Keratinocyte (primary cell): Measurements from ENCODE around the gene TPD52L1. TPM values are rescaled to one million over a fixed set of nuclear protein-coding genes. Genes with fewer than 3 reads are reported as not detected.

ENCODE experiments used
- DNase-seq: peaks from one replicate; pipeline ENCODE4 v3.0.0-alpha.2; 2011; ENCODE audit warnings: low read depth, missing footprints, low spot score
- FAIRE-seq: peaks from 2 replicates; lab custom pipeline; 2011; peaks lifted over from hg19 to GRCh38; lab: Jason Lieb, UNC
- H2AFZ ChIP-seq: 2 replicates; pipeline ENCODE4 v1.6.0; 2012; ENCODE audit warnings: low read length, control low read depth, inconsistent platforms; ENCODE audit not compliant: control insufficient read depth
- H3K27ac ChIP-seq: 2 replicates; pipeline ENCODE4 v1.5.1; 2011; ENCODE audit warnings: low read length; ENCODE audit not compliant: control insufficient read depth, insufficient read depth
- H3K27me3 ChIP-seq: 3 replicates; pipeline ENCODE4 v1.6.0; 2011; ENCODE audit warnings: low read length; ENCODE audit not compliant: control insufficient read depth, insufficient read depth; ENCODE audit errors: extremely low read depth
- H3K36me3 ChIP-seq, 2 experiments: 2 replicates in 1 of 2; 3 replicates in 1 of 2; pipeline ENCODE4 v1.5.1; 2011; ENCODE audit warnings: low read length in 2 of 2, mild to moderate bottlenecking in 1 of 2; ENCODE audit not compliant: control insufficient read depth in 2 of 2, insufficient read depth in 2 of 2; ENCODE audit errors: extremely low read depth in 1 of 2
- H3K4me1 ChIP-seq: 3 replicates; pipeline ENCODE4 v1.5.1; 2011; ENCODE audit warnings: low read length; ENCODE audit not compliant: control insufficient read depth, insufficient read depth; ENCODE audit errors: extremely low read depth
- H3K4me2 ChIP-seq: 3 replicates; pipeline ENCODE4 v1.6.0; 2011; ENCODE audit warnings: low read depth, low read length; ENCODE audit not compliant: control insufficient read depth, insufficient read depth; ENCODE audit errors: extremely low read depth
- H3K4me3 ChIP-seq, 3 experiments: fragments of 200-600 bp in 1 of 3; sonication (generic) in 1 of 3; 2 replicates in 2 of 3; 3 replicates in 1 of 3; pipeline ENCODE4 v1.5.1; 2011 to 2016; ENCODE audit warnings: low read length in 3 of 3, mild to moderate bottlenecking in 3 of 3, control low read depth in 2 of 3, inconsistent platforms in 1 of 3, low read depth in 1 of 3, mixed read lengths in 1 of 3, mixed run types in 1 of 3, moderate library complexity in 1 of 3; ENCODE audit not compliant: control insufficient read depth in 2 of 3, insufficient read depth in 2 of 3; ENCODE audit errors: extremely low read depth in 1 of 3
- H3K79me2 ChIP-seq: 2 replicates; pipeline ENCODE4 v1.6.0; 2012; ENCODE audit warnings: low read length; ENCODE audit not compliant: control insufficient read depth, insufficient read depth
- H3K9ac ChIP-seq: 3 replicates; pipeline ENCODE4 v1.6.0; 2011; ENCODE audit warnings: low read length; ENCODE audit not compliant: control insufficient read depth, insufficient read depth; ENCODE audit errors: extremely low read depth
- H3K9me1 ChIP-seq: 3 replicates; pipeline ENCODE4 v1.6.0; 2011; ENCODE audit warnings: low read length; ENCODE audit not compliant: control insufficient read depth, insufficient read depth; ENCODE audit errors: extremely low read depth
- H3K9me3 ChIP-seq: 2 replicates; pipeline ENCODE4 v1.5.1; 2012; ENCODE audit warnings: low read depth, low read length; ENCODE audit not compliant: control insufficient read depth
- H4K20me1 ChIP-seq: 3 replicates; pipeline ENCODE4 v1.6.0; 2011; ENCODE audit warnings: low read length; ENCODE audit not compliant: control insufficient read depth, insufficient read depth; ENCODE audit errors: extremely low read depth
- EZH2 ChIP-seq: IDR thresholded peaks from one replicate; pipeline ENCODE4 v1.6.1; 2012; ENCODE audit warnings: inconsistent platforms, mild to moderate bottlenecking, low read length, moderate library complexity
- dilution Hi-C: fragments of 300-500 bp; cut with MboI; formaldehyde crosslinking; loops from one replicate; pipeline ENCODE4 v1.7.0; 2020; ENCODE audit warnings: low sequenced_read_pairs; ENCODE audit not compliant: extremely low pct_ligation_motif_present
- polyA plus RNA-seq, 5 experiments: library from polyadenylated mRNA; depleted of rRNA in 3 of 5; stranded (reverse) in 3 of 5; stranded (forward) in 1 of 5; unstranded in 1 of 5; fragments of >200 nt; gene quantifications; 1 replicate in 1 of 5; 2 replicates in 3 of 5; 3 replicates in 1 of 5; pipeline versions ENCODE4 v1.2.1 to v1.2.3, GENCODE V29; 2011 to 2012; ENCODE audit warnings: missing spikeins in 2 of 5, low read depth in 1 of 5, low replicate concordance in 1 of 5
- TF ChIP-seq, protein P1 (sequence below), 3 experiments: IDR thresholded peaks in 1 of 3; conservative IDR thresholded peaks in 1 of 3; optimal IDR thresholded peaks in 1 of 3; 2 replicates in 2 of 3; 3 replicates in 1 of 3; pipeline versions ENCODE3 to v1.5.1; 2011; ENCODE audit warnings: low read length in 3 of 3, mild to moderate bottlenecking in 3 of 3, moderate library complexity in 2 of 3, control low read depth in 1 of 3, inconsistent platforms in 1 of 3; ENCODE audit not compliant: insufficient read depth in 2 of 3; ENCODE audit errors: extremely low read depth in 1 of 3

TPD52L1 gene
- polyA plus RNA-seq, 1 donor (not counting 4 experiments of a cell fraction or from before 2014, with no cell fraction given): 135 TPM

GRCh38 chr6:125203395-125203794 is 49.8 kb downstream of the TPD52L1 start:
- Histone ChIP-seq H3K36me3 (no peaks in the 10 kb centered on the region), H3K79me2 (no peaks in the 10 kb centered on the region), H3K4me1 (peaks cover 18% of the 10 kb centered on the region), H3K9me3 (no peaks in the 10 kb centered on the region), H2AFZ (no peak overlapping the region), H3K27ac (no peak overlapping the region), H3K9me1 (no peaks in the 10 kb centered on the region), H3K4me2 (no peak overlapping the region), H3K9ac (no peak overlapping the region), H4K20me1 (no peaks in the 10 kb centered on the region), H3K27me3 (no peaks in the 10 kb centered on the region), H3K4me3 (no peak overlapping the region)
- no peak for FAIRE-seq
- no peak for DNase-seq
- no peak for TF ChIP-seq EZH2
- TF ChIP-seq, protein P1, sequence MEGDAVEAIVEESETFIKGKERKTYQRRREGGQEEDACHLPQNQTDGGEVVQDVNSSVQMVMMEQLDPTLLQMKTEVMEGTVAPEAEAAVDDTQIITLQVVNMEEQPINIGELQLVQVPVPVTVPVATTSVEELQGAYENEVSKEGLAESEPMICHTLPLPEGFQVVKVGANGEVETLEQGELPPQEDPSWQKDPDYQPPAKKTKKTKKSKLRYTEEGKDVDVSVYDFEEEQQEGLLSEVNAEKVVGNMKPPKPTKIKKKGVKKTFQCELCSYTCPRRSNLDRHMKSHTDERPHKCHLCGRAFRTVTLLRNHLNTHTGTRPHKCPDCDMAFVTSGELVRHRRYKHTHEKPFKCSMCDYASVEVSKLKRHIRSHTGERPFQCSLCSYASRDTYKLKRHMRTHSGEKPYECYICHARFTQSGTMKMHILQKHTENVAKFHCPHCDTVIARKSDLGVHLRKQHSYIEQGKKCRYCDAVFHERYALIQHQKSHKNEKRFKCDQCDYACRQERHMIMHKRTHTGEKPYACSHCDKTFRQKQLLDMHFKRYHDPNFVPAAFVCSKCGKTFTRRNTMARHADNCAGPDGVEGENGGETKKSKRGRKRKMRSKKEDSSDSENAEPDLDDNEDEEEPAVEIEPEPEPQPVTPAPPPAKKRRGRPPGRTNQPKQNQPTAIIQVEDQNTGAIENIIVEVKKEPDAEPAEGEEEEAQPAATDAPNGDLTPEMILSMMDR (optimal IDR thresholded peaks at IDR 0.05 in 1 of 3, IDR thresholded peaks at IDR 0.05 in 1 of 3, conservative IDR thresholded peaks at IDR 0.05 in 1 of 3; ENCODE audit: extremely low read depth in 1 of 3, insufficient read depth in 2 of 3, low read length in 3 of 3): no peak
- dilution Hi-C loops: no loop called here

DNA sequence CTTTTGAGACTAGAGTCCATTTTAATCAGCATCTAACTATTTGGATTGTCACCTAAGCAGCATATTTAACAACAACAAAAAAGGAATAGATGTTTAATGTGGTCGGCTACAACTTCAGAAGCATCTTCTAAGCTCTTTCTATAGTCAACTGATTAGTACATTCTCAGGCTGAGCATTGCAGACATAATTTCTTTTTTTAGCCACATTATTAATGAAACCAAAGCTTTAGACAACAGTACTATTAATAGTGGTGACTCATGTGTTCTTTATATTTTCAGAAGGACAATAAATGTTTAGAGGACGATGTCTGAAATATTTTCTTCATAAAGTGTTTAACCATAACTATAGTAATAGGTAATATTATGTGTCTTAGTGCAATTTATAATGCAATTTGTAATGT is 52.4 kb downstream of the TPD52L1 start:
- Histone ChIP-seq H3K27me3 (no peaks in the 10 kb centered on the region), H3K9me3 (no peaks in the 10 kb centered on the region), H3K4me2 (no peak overlapping the region), H2AFZ (no peak overlapping the region), H3K36me3 (no peaks in the 10 kb centered on the region), H3K9me1 (no peaks in the 10 kb centered on the region), H3K79me2 (no peaks in the 10 kb centered on the region), H3K4me1 (peaks cover 18% of the 10 kb centered on the region), H3K4me3 (no peak overlapping the region), H3K9ac (no peak overlapping the region), H4K20me1 (no peaks in the 10 kb centered on the region), H3K27ac (no peak overlapping the region)
- FAIRE-seq (no peak), DNase-seq (no peak)
- dilution Hi-C loops: no loop called here
- TF ChIP-seq EZH2: no peak
- TF ChIP-seq, protein P1 (optimal IDR thresholded peaks at IDR 0.05 in 1 of 3, IDR thresholded peaks at IDR 0.05 in 1 of 3, conservative IDR thresholded peaks at IDR 0.05 in 1 of 3; ENCODE audit: extremely low read depth in 1 of 3, insufficient read depth in 2 of 3, low read length in 3 of 3): no peak
